Dendritic cell treated with granulocyte-macrophage colony-stimulating factor and Interleukin-4, amounts not matched to agents 40 ng/mL and 50 ng/mL, for 4 days (primary cell): ENCODE results near the gene RTEL1.

Source experiments
- H3K27ac Mint-ChIP-seq: one replicate; pipeline ENCODE4 v1.8.0; 2022; ENCODE audit warnings: mild to moderate bottlenecking, mixed read lengths
- H3K27me3 Mint-ChIP-seq: one replicate; pipeline ENCODE4 v1.8.0; 2022; ENCODE audit warnings: mild to moderate bottlenecking, mixed read lengths
- H3K36me3 Mint-ChIP-seq: one replicate; pipeline ENCODE4 v1.8.0; 2022; ENCODE audit warnings: low read depth, mixed read lengths
- H3K4me1 Mint-ChIP-seq: one replicate; pipeline ENCODE4 v1.8.0; 2022; ENCODE audit warnings: low read depth, mixed read lengths
- H3K4me3 Mint-ChIP-seq: one replicate; pipeline ENCODE4 v1.8.0; 2022; ENCODE audit warnings: mild to moderate bottlenecking, moderate library complexity, mixed read lengths
- H3K9me3 Mint-ChIP-seq: one replicate; pipeline ENCODE4 v1.8.0; 2022; ENCODE audit warnings: mixed read lengths
- intact Hi-C: fragments of 100-400 bp; cut with micrococcal nuclease; formaldehyde crosslinking; loops from one replicate; pipeline ENCODE4 v1.15.0; 2022

Gene RTEL1

GRCh38 chr20:63739130-63740069 lies 81.3 kb downstream of the RTEL1 start, which contains the start of gene SLC2A4RG:
Gene SLC2A4RG, plus strand, starts transcription at chr20:63739776. Its CDS starts 137 bp downstream, at chr20:63739913.
- Mint-ChIP-seq H3K27ac (no peak within 1 kb of the TSS), H3K9me3 (no peaks in the 10 kb centered on the region), H3K4me3 (peak within 1 kb of the TSS; percentile 64), H3K4me1 (peaks cover 48% of the 10 kb centered on the region), H3K27me3 (peaks cover 35% of the 10 kb centered on the region), H3K36me3 (peaks cover 31% of the 10 kb centered on the region)
- intact Hi-C loops, result no loop called here

- H3K4me3 Mint-ChIP-seq, result peak overlapping the region; percentile 64
- intact Hi-C loops, result no loop called here
- H3K4me1 Mint-ChIP-seq, result peaks cover 47% of the 10 kb centered on the region
- no peak overlapping the region for H3K27ac Mint-ChIP-seq
- peaks cover 38% of the 10 kb centered on the region for H3K36me3 Mint-ChIP-seq
- no peaks in the 10 kb centered on the region for H3K9me3 Mint-ChIP-seq
- peaks cover 32% of the 10 kb centered on the region for H3K27me3 Mint-ChIP-seq
Observed at GRCh38 chr20:63740070-63740626, 82.0 kb downstream of the RTEL1 start.

- peak overlapping the region; percentile 64 for H3K4me3 Mint-ChIP-seq
- intact Hi-C loops, result no loop called here
Observed at GRCh38 chr20:63740627-63741353, 82.7 kb downstream of the RTEL1 start.

GRCh38 chr20:63741354-63741675 lies 83.2 kb downstream of the RTEL1 start:
- Mint-ChIP-seq H3K27me3 (peaks cover 21% of the 10 kb centered on the region), H3K36me3 (peaks cover 50% of the 10 kb centered on the region), H3K4me1 (peaks cover 35% of the 10 kb centered on the region), H3K4me3 (peak overlapping the region; percentile 64), H3K27ac (peak overlapping the region; percentile 25), H3K9me3 (no peaks in the 10 kb centered on the region)
- intact Hi-C loops, result no loop called here

More at GRCh38 chr20:63740627-63741353, 82.7 kb downstream of the RTEL1 start:
- H3K27ac Mint-ChIP-seq, result peak overlapping the region; percentile 25
- peaks cover 40% of the 10 kb centered on the region for H3K4me1 Mint-ChIP-seq
- H3K36me3 Mint-ChIP-seq, result peaks cover 44% of the 10 kb centered on the region
- H3K9me3 Mint-ChIP-seq, result no peaks in the 10 kb centered on the region
- peaks cover 26% of the 10 kb centered on the region for H3K27me3 Mint-ChIP-seq

- Mint-ChIP-seq H3K9me3 (no peaks in the 10 kb centered on the region), H3K36me3 (peaks cover 55% of the 10 kb centered on the region), H3K27me3 (peaks cover 16% of the 10 kb centered on the region), H3K27ac (peak overlapping the region; percentile 25), H3K4me1 (peaks cover 30% of the 10 kb centered on the region), H3K4me3 (no peak overlapping the region)
- intact Hi-C loops, result no loop called here
Observed at GRCh38 chr20:63741676-63742380, 83.7 kb downstream of the RTEL1 start.

GRCh38 chr20:63742381-63743024 lies 84.4 kb downstream of the RTEL1 start:
- Mint-ChIP-seq H3K27ac (no peak overlapping the region), H3K9me3 (no peaks in the 10 kb centered on the region), H3K36me3 (peaks cover 59% of the 10 kb centered on the region), H3K4me3 (no peak overlapping the region), H3K27me3 (peaks cover 9% of the 10 kb centered on the region), H3K4me1 (peaks cover 23% of the 10 kb centered on the region)
- intact Hi-C loops, result no loop called here

- Mint-ChIP-seq H3K4me1 (peaks cover 17% of the 10 kb centered on the region), H3K36me3 (peaks cover 68% of the 10 kb centered on the region), H3K27me3 (peaks cover 4% of the 10 kb centered on the region), H3K4me3 (no peak overlapping the region), H3K9me3 (no peaks in the 10 kb centered on the region), H3K27ac (no peak overlapping the region)
- intact Hi-C loops, result no loop called here
Observed at GRCh38 chr20:63743210-63743970, 85.3 kb downstream of the RTEL1 start.

- no peak overlapping the region for H3K27ac Mint-ChIP-seq
- intact Hi-C loops, result no loop called here
- H3K9me3 Mint-ChIP-seq, result no peaks in the 10 kb centered on the region
- H3K4me3 Mint-ChIP-seq, result no peak overlapping the region
- H3K36me3 Mint-ChIP-seq, result peaks cover 76% of the 10 kb centered on the region
- H3K4me1 Mint-ChIP-seq, result peaks cover 14% of the 10 kb centered on the region
- no peaks in the 10 kb centered on the region for H3K27me3 Mint-ChIP-seq
Observed at GRCh38 chr20:63744158-63744557, 86.0 kb downstream of the RTEL1 start.

GRCh38 chr20:63744574-63745423 lies 86.7 kb downstream of the RTEL1 start:
- Mint-ChIP-seq H3K27ac (peak overlapping the region; percentile 10), H3K4me3 (no peak overlapping the region)

GRCh38 chr20:63745424-63745805 lies 87.3 kb downstream of the RTEL1 start:
- no peak overlapping the region for H3K27ac Mint-ChIP-seq
- no peaks in the 10 kb centered on the region for H3K9me3 Mint-ChIP-seq
- intact Hi-C loops, result no loop called here
- peaks cover 89% of the 10 kb centered on the region for H3K36me3 Mint-ChIP-seq
- H3K27me3 Mint-ChIP-seq, result no peaks in the 10 kb centered on the region
- peaks cover 14% of the 10 kb centered on the region for H3K4me1 Mint-ChIP-seq
- H3K4me3 Mint-ChIP-seq, result no peak overlapping the region

More at GRCh38 chr20:63744574-63745423, 86.7 kb downstream of the RTEL1 start:
- Mint-ChIP-seq H3K27me3 (no peaks in the 10 kb centered on the region), H3K9me3 (no peaks in the 10 kb centered on the region), H3K4me1 (peaks cover 14% of the 10 kb centered on the region), H3K36me3 (peaks cover 82% of the 10 kb centered on the region)
- intact Hi-C loops, result no loop called here
